A673 (cell line): ENCODE data around the gene TNS1. TPM values are rescaled to one million over a fixed set of nuclear protein-coding genes. Genes with fewer than 3 reads are reported as not detected.

ENCODE experiments used
- BruUV-seq: library from RNA; stranded (reverse); fragments of 400-500 nt; replicated peaks from 2 replicates; lab custom pipeline; 2021; lab: Mats Ljungman, UMichigan
- CTCF ChIA-PET: fragments of 300-600 bp; sonication (Branson Sonifier 250); formaldehyde crosslinking; loops from one replicate; lab custom pipeline; 2022; ENCODE audit warnings: antibody characterized with exemption; lab: Charles Lee
- POLR2A ChIA-PET: fragments of 300-600 bp; sonication (Branson Sonifier 250); formaldehyde crosslinking; loops from one replicate; lab custom pipeline; 2022; ENCODE audit warnings: antibody characterized with exemption; ENCODE audit not compliant: low non-redundant PET; lab: Charles Lee
- DNase-seq: peaks from one replicate; pipeline ENCODE4 v3.0.0-alpha.2; 2015; ENCODE audit warnings: low spot score
- H3K27ac ChIP-seq: fragments of 200-600 bp; sonication (generic); 2 replicates; pipeline ENCODE4 v1.5.1; 2016; ENCODE audit warnings: mixed run types, low read depth, mild to moderate bottlenecking, mixed read lengths, antibody characterized with exemption, low read length; ENCODE audit not compliant: poor library complexity, severe bottlenecking
- H3K27me3 ChIP-seq: fragments of 200-600 bp; sonication (generic); replicated peaks from 2 replicates; pipeline ENCODE4 v1.6.1; 2017; ENCODE audit warnings: mixed run types, low read depth, mild to moderate bottlenecking, mixed read lengths, antibody characterized with exemption, low read length; ENCODE audit not compliant: insufficient read depth, poor library complexity
- H3K36me3 ChIP-seq: fragments of 200-600 bp; sonication (generic); 2 replicates; pipeline ENCODE4 v1.6.1; 2016; ENCODE audit warnings: mixed run types, mild to moderate bottlenecking, mixed read lengths, antibody characterized with exemption, low read length; ENCODE audit not compliant: insufficient read depth, poor library complexity, severe bottlenecking
- H3K4me1 ChIP-seq: fragments of 200-600 bp; sonication (generic); 2 replicates; pipeline ENCODE4 v1.6.1; 2017; ENCODE audit warnings: mixed run types, mild to moderate bottlenecking, mixed read lengths, antibody characterized with exemption, low read length; ENCODE audit not compliant: insufficient read depth, poor library complexity, severe bottlenecking
- H3K4me3 ChIP-seq: fragments of 200-600 bp; sonication (generic); 2 replicates; pipeline ENCODE4 v1.5.1; 2016; ENCODE audit warnings: low read depth, mixed run types, mild to moderate bottlenecking, mixed read lengths, low read length; ENCODE audit not compliant: poor library complexity, severe bottlenecking
- H3K9me3 ChIP-seq: fragments of 200-600 bp; sonication (generic); 2 replicates; pipeline ENCODE4 v1.6.1; 2016; ENCODE audit warnings: mixed run types, low read depth, mild to moderate bottlenecking, mixed read lengths, antibody characterized with exemption, low read length; ENCODE audit not compliant: poor library complexity, severe bottlenecking
- CTCF ChIP-seq: fragments of 300-800, 200-600 bp; sonication (generic); conservative IDR thresholded peaks from 2 replicates; pipeline ENCODE4 v1.5.1; 2017; ENCODE audit warnings: low read depth, mild to moderate bottlenecking, antibody characterized with exemption, low read length, moderate library complexity, mixed read lengths
- EZH2 ChIP-seq: fragments of 200-600 bp; sonication (generic); IDR thresholded peaks from 2 replicates; pipeline ENCODE4 v1.6.1; 2017; ENCODE audit warnings: borderline replicate concordance, low read depth, mild to moderate bottlenecking, mixed read lengths, antibody characterized with exemption, low read length; ENCODE audit not compliant: poor library complexity, severe bottlenecking
- intact Hi-C: fragments of 100-400 bp; cut with micrococcal nuclease; formaldehyde crosslinking; loops from one replicate; pipeline ENCODE4 v1.10.0; 2022; ENCODE audit not compliant: unreplicated experiment
- total RNA-seq: library from RNA; stranded (reverse); gene quantifications from 2 replicates; pipeline ENCODE4 v1.2.3, GENCODE V29; 2021

Gene TNS1
- total RNA-seq, 1 experiment from 2014 or later, result 99.6 TPM

- H3K9me3 ChIP-seq, result no peaks in the 10 kb centered on the region
- no TSS peak for BruUV-seq
- no peak for DNase-seq
- no peaks in the 10 kb centered on the region for H3K27me3 ChIP-seq
- no peaks in the 10 kb centered on the region for H3K36me3 ChIP-seq
- TF ChIP-seq CTCF (no peak), EZH2 (no peak)
- ChIA-PET POLR2A (no interaction called here), CTCF (no interaction called here)
- peaks cover 72% of the 10 kb centered on the region for H3K4me1 ChIP-seq
- intact Hi-C loops, result no loop called here
- H3K4me3 ChIP-seq, result no peak overlapping the region
- no peak overlapping the region for H3K27ac ChIP-seq
Observed at GRCh38 chr2:218006741-218007140, 3.9 kb upstream of the TNS1 start.

GRCh38 chr2:218005486-218005885 is 2.7 kb upstream of the TNS1 start:
- no peak for DNase-seq
- Histone ChIP-seq H3K27me3 (no peaks in the 10 kb centered on the region), H3K27ac (peak overlapping the region; percentile 83), H3K4me1 (peaks cover 65% of the 10 kb centered on the region), H3K36me3 (no peaks in the 10 kb centered on the region), H3K9me3 (no peaks in the 10 kb centered on the region), H3K4me3 (no peak overlapping the region)
- CTCF ChIA-PET, result interaction anchor here (1.8 kb wide), 1 partner anchor 12 kb away, joined by 5 read pairs; no protein-coding TSS in a partner anchor
- POLR2A ChIA-PET, result no interaction called here
- no TSS peak for BruUV-seq
- TF ChIP-seq EZH2, result no peak
- TF ChIP-seq CTCF, result no peak
- intact Hi-C loops, result no loop called here

- DNase-seq, result no peak
- Histone ChIP-seq H3K27me3 (no peaks in the 10 kb centered on the region), H3K36me3 (no peaks in the 10 kb centered on the region), H3K27ac (peak overlapping the region; percentile 83), H3K4me1 (peaks cover 64% of the 10 kb centered on the region), H3K9me3 (no peaks in the 10 kb centered on the region), H3K4me3 (no peak overlapping the region)
- intact Hi-C loops, result no loop called here
- BruUV-seq, result no TSS peak
- ChIA-PET POLR2A (no interaction called here), CTCF (interaction anchor here (1.8 kb wide), 1 partner anchor 11 kb away, joined by 5 read pairs; no protein-coding TSS in a partner anchor)
- TF ChIP-seq CTCF, result no peak
- TF ChIP-seq EZH2, result no peak
Observed at GRCh38 chr2:218005028-218005427, 2.2 kb upstream of the TNS1 start.
